ENCODE results near the gene RBM17.
"Not testable (repeated sequence)": the region's sequence is repeated elsewhere in the genome, so short reads cannot be mapped to it uniquely, and the experiment has no call there.

Gene RBM17

GRCh38 chr10:6164271-6165095 lies 75.6 kb downstream of the RBM17 start:
- no peak for DNase-seq

GRCh38 chr10:6165221-6165725 lies 76.4 kb downstream of the RBM17 start:
- DNase-seq: no peak

GRCh38 chr10:6165933-6166332 lies 77.1 kb downstream of the RBM17 start:
- not testable (repeated sequence) for DNase-seq
